H1 (cell line): ENCODE data around the gene VCP. TPM values are rescaled to one million over a fixed set of nuclear protein-coding genes. Genes with fewer than 3 reads are reported as not detected.

Experiments
- SP4 ChIP-seq: IDR thresholded peaks from 2 replicates; pipeline ENCODE4 v1.6.1; 2012; ENCODE audit warnings: low read length, inconsistent platforms
- TAF7 ChIP-seq: optimal IDR thresholded peaks from 2 replicates; pipeline ENCODE3; 2011; ENCODE audit warnings: low read depth, mild to moderate bottlenecking, inconsistent platforms, low read length, moderate library complexity, borderline replicate concordance
- polyA plus RNA-seq, 7 experiments: library from polyadenylated mRNA; depleted of rRNA in 3 of 7; stranded (reverse) in 5 of 7; unstranded in 2 of 7; fragments of >200 nt in 5 of 7; fragments of 200-250 nt in 2 of 7; gene quantifications; 1 replicate in 5 of 7; 2 replicates in 1 of 7; 4 replicates in 1 of 7; pipeline versions ENCODE4 v1.2.1 to v1.2.3, GENCODE V29; 2011 to 2013; ENCODE audit warnings: missing spikeins in 2 of 7, mixed read lengths in 2 of 7
- total RNA-seq: library from RNA; stranded (reverse); fragmentation: NEBNext Ultra II Directional; extraction: Animal tissue kit (Norgen Biotek cat#: 25700); gene quantifications from 2 replicates; pipeline ENCODE4 v1.2.1, GENCODE V29; 2021

VCP gene
- total and polyA plus RNA-seq, 2 of the 8 experiments (the other 6 are each of a cell fraction or from before 2014, with no cell fraction given), result 173 to 375 TPM

GRCh38 chr9:35089434-35089833 lies 17.0 kb upstream of the VCP start (continued):
- TF ChIP-seq SP4 (no peak), TAF7 (no peak)
